Breast epithelium (tissue), 3 donors: Measurements from ENCODE around the gene OR4K2.

Experiments used
- CTCF ChIP-seq, 3 donors: fragments of 450-650 bp; IDR thresholded peaks; one replicate each; pipeline ENCODE4 v1.5.1; 2016 to 2017; ENCODE audit warnings: antibody characterized with exemption in 3 of 3, mild to moderate bottlenecking in 3 of 3, moderate library complexity in 3 of 3
- POLR2A ChIP-seq: fragments of 450-650 bp; IDR thresholded peaks from one replicate; pipeline ENCODE4 v1.6.1; 2016; ENCODE audit warnings: antibody characterized with exemption, mild to moderate bottlenecking, moderate library complexity

GRCh38 chr14:19917243-19917642, 42.3 kb downstream of the OR4K2 start:
- TF ChIP-seq CTCF (IDR thresholded peaks at IDR 0.05) (no peak), POLR2A (no peak)
